Endothelial cell of hepatic sinusoid (primary cell): Measurements from ENCODE around the gene MYH10.
"Not testable (repeated sequence)": the region's sequence is repeated elsewhere in the genome, so short reads cannot be mapped to it uniquely, and the experiment has no call there.

Experiments
- in situ Hi-C: cut with HindIII; loops from 2 replicates; pipeline ENCODE4 v1.10.0; 2017; ENCODE audit warnings: low sequenced_read_pairs

MYH10 gene

GRCh38 chr17:8630227-8630801, at the start of gene MYH10:
MYH10 (minus strand) TSS chr17:8630725; CDS start chr17:8623246, 7,479 bp downstream.
- in situ Hi-C loops: no loop called here

DNA sequence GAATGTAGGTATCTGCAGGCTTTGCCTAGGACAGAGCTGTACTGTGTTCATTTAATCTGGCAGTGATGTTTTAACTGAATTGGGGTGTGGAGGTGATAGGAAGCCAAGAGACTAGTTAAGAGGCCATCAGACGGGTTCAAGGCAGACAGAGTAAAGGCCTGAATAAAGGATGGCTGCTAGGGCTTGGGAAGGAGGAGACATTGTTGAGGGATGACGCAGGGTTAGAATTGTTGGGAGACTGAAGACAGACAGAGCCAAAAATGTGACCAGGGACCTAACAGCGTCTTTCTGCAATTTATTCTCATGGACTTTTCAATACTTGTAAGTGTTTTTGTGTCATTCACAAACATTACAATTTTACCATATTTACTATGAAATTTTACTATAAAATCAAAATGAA, 48.6 kb upstream of the MYH10 start:
- in situ Hi-C loops: no loop called here

DNA sequence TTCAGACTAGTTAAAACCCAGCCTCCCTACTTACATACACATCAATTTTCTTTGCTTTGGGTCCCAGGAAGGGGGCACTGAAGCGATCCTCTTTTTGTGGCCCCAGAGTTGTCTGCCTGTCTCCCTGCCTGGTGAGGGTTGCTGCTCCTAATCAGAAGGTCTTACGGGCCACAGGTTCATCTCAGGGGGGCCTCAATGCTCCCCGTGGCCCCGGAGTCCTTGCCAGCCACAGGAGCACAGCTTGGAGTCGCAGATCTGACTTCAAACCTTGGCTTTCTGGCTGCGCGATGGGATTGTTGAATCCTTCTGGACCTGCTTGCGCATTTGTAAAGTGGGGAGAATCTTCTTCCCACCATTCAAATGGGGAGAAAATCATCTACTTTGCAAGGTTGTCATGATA, 44.8 kb upstream of the MYH10 start:
- in situ Hi-C loops: no loop called here

DNA sequence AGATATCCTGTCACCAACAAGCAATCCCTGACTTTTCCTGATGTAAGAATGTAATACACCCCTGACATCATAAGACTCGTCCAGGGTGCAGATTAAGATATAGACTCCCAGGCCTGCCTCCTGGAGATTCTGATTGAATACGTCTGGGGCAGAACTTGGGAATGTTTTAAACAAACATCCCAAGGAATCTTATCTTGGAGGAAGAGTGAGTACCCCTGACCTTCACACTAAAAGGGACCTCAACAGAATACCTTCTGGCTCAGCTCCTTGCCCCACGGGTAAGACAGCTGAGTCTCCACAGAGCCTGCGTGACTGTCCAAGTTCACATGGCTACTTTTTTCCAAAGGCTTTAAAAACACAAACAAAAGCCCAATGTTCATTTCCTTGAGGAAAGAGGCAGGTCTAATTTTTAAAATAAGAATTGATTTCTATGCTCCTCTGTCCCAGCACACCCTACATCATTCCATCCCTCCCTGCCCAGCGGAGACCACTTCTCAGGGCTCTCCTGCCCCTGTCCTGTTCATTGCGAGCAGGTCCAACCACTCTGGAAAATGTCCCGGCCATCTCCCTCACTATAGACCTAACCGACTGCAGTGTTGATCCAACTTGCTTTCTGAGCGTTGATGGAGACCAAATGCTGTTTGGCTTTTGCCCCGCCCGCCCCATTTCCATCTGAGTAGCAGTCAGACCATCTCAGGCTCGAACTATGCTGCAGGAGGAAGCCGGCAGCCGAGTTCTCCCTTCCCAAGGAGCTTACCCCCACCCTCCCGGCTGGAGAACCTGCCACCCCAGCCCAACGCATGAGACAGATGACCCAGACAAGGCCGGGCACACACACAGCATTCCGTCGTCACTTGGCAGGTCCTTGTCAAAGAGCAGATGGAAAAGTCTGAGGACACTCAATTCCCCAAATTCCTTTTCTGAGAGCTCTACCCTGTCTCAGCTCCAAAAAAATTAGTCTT, 44.1 kb upstream of the MYH10 start:
- in situ Hi-C loops: loop anchor here (5.0 kb wide), 1 partner anchor 83 kb away; the partner anchor contains the start of gene SPDYE4

DNA sequence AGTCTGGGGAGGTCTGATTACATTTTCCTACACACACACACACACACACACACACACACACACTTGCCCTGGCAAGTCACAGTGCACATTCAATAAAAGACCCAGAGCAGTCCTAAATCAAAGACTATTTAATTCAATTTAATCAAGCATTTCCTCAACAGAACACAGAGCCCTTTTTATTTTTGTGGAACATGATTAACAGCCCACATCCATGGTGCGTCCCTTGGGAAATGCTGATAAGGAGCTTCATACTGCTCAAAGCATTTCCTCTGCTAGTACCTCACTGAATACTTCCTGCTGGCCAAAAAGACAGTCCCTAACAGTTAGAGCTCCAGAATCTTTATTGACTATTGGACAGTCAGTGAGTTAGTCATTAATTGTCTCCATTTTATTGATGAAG, 43.1 kb upstream of the MYH10 start:
- in situ Hi-C loops: loop anchor here (5.0 kb wide), 1 partner anchor 84 kb away; the partner anchor contains the start of gene SPDYE4

- in situ Hi-C loops: loop anchor here (5.0 kb wide), 1 partner anchor 85 kb away; the partner anchor contains the start of gene SPDYE4
These were observed 41.8 kb upstream of the MYH10 start for GRCh38 chr17:8672326-8672725.

- in situ Hi-C loops: loop anchor here (5.0 kb wide), 1 partner anchor 87 kb away; the partner anchor contains the start of gene SPDYE4
These were observed 39.9 kb upstream of the MYH10 start for GRCh38 chr17:8670421-8670820.

DNA sequence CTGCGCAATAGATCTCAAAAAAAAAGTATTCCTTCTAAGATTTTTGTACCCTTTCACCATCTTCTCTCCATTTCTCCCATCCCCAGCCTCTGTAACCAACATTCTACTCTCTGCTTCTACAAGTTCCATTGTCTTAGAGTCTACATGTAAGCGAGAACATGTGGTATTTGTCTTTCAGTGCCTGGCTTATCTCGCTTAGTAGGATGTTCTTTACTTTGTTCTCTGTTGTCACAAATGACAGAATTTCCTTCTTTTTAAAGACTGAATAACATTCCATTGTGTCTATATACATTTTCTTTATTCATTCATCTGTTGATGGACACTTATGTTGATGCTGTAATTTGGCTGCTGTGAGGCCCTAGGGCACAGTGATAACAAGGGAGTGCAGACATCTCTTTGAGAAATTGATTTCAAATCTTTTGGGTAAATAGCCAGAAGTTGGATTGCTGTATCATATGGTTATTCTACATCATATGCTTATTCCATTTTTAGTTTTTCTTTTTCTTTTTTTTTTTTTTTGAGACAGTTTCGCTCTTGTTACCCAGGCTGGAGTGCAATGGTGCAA, 37.7 kb upstream of the MYH10 start:
- in situ Hi-C loops: no loop called here

DNA sequence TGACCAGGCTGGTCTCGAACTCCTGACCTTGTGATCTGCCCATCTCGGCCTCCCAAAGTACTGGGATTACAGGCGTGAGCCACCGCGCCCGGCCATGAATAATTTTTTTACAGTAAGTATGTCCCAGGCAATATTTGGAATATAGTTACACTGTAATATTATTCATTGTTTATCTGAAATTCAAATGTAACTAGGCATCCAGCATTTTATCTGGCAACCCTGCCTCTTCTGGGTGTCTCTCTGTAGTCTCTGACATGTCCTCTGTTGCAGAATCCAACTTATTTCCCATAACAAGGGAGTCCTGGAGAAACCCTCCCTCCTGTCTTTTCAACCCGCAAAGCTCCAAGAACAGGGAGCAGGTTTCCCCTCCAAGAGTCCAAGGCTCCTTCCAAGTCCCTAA, 36.9 kb upstream of the MYH10 start:
- in situ Hi-C loops: no loop called here

DNA sequence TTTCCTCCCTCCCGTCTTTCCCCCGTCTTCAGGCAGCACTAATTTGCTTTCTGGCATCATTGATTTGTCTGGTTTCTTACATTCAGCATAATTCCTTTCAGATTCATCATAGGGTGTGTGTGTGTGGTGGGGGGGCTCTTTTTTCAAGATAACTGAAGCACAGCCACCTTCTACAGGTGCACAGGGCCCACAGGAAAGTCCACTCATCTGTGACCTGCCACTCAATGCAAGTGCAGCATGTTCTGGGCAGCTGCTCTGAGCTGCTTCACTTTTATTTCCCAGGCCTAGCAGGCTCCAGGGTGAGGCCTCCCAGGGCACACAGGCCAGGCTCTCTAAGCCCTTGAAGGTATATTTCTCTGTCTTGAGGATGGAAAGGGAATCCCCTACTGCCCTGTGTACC, 35.2 kb upstream of the MYH10 start:
- in situ Hi-C loops: no loop called here

DNA sequence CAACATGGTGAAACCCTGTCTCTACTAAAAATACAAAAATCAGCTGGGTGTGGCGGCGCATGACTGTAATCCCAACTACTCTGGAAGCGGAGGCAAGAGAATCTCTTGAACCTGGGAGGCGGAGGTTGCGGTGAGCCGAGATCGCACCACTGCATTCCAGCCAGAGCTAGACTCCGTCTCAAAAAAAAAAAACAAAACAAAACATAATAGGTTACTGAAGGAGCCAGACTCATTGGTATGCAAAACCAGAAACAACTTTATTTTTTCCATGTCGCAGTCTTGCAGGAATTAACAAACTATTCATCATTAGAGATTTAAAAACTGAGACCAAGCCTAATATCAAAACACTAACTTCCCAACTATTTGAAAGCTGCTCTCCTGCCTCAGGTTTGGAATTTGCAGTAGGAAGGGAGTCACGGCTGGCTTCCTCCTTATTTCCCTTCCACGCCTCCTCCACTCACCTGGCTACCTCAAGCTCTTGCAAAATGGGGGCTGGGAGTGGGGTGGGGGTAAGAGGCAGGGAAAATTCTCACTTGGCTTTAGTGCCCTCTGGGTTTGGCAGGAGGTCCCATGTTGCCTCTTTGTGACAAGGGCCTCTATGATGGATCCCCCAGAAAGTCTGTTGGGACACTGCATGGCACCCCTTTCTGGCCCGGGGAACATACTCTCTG, 34.1 kb upstream of the MYH10 start:
- in situ Hi-C loops: no loop called here

GRCh38 chr17:8662973-8663372, 32.4 kb upstream of the MYH10 start:
- in situ Hi-C loops: no loop called here

- in situ Hi-C loops: no loop called here
These were observed 31.7 kb upstream of the MYH10 start for GRCh38 chr17:8662076-8662831.

DNA sequence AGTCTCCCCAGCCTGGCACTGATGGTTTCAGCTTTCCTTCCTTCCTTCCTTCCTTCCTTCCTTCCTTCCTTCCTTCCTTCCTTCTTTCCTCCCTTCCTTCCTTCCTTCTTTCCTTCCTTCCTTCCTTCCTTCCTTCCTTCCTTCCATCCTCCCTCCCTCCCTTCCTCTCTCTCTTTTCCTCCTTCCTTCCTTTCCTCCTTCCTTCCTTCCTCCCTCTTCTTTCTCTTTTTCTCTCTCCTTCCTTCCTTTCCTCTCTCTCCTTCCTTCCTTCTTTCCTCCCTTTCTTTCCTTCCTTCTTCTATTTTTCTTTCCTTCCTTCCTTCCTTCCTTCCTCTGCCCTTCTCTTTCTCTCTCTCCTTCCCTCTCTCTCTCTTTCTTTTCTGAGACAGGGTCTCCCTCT, 30.2 kb upstream of the MYH10 start:
- in situ Hi-C loops: not testable (repeated sequence)

- in situ Hi-C loops: no loop called here
These were observed 29.4 kb upstream of the MYH10 start for GRCh38 chr17:8659758-8660410.

- in situ Hi-C loops: no loop called here
These were observed 28.3 kb upstream of the MYH10 start for GRCh38 chr17:8658810-8659209.

- in situ Hi-C loops: no loop called here
These were observed 26.2 kb upstream of the MYH10 start for GRCh38 chr17:8656693-8657092.

DNA sequence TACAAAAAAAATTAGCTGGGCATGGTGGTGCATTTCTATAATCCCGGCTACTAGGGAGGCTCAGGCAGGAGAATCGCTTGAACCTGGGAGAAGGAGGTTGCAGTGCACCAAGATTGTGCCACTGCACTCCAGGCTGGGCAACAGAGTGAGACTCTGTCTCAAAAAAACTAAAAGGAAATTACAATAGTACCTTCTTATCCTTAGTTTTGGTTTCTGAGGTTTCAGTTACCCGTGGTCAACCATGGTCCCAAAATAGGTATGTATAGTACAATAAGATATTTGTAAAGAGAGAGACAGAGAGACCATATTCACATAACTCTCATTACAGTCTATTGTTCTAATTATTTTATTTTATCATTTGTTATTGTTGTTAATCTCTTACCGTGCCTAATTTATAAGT, 24.3 kb upstream of the MYH10 start:
- in situ Hi-C loops: no loop called here

DNA sequence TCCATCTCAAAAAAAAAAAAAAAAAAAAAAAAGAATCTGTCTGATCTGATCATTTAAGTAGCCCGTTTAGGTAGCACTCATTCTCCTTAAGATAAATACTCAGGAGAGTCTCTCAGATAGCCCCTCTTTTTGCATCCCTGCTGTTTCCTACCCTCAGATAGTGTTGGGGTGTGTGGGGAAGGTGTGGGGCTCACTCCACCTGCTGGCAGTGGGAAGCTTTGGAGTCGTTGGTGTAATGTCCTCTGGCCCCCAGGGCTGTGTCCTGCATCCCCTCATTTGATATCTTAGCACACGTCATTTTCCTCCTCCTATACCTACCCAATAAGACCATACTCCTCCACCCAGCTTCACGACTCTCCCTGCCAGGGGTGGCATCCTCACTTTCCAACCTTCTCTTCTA, 20.5 kb upstream of the MYH10 start:
- in situ Hi-C loops: no loop called here

DNA sequence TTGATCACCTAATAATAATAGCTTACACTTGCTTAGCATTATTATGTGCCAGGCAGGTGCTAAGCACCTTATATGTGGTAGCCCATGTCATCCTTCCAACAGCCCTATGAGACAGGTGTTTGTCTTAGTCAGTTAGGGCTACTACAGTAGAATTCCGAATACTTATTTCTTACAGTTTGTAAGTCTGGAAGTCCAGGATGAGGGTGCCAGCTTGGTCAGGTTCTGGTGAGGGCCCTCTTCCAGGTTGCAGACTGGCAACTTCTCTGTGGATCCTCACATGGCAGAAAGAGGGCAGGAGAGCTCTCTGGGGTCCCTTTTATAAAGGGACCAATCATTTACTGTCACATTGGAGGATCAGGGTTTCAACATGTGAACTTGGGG, 19.6 kb upstream of the MYH10 start:
- in situ Hi-C loops: no loop called here
